ENCODE measurements around the gene RNF186.
"Not testable (repeated sequence)": the region's sequence is repeated elsewhere in the genome, so short reads cannot be mapped to it uniquely, and the experiment has no call there.

RNF186 gene

GRCh38 chr1:19828546-19828945, 13.5 kb upstream of the RNF186 start:
- no peak for TF ChIP-seq CTCF (conservative IDR thresholded peaks at IDR 0.05; ENCODE audit: control insufficient read depth, insufficient read depth, low read depth, low read length)
- peak; percentile 11 for DNase-seq (ENCODE audit: low read depth)
- H3K4me3 ChIP-seq (ENCODE audit: control insufficient read depth, low read depth, low read length), result no peak overlapping the region

- H3K4me3 ChIP-seq (ENCODE audit: control insufficient read depth, low read depth, low read length), result no peak overlapping the region
- no peak for DNase-seq (ENCODE audit: low read depth)
- TF ChIP-seq CTCF (conservative IDR thresholded peaks at IDR 0.05; ENCODE audit: control insufficient read depth, insufficient read depth, low read depth, low read length), result no peak
Measured at GRCh38 chr1:19825298-19825697, 10.2 kb upstream of the RNF186 start.

DNA sequence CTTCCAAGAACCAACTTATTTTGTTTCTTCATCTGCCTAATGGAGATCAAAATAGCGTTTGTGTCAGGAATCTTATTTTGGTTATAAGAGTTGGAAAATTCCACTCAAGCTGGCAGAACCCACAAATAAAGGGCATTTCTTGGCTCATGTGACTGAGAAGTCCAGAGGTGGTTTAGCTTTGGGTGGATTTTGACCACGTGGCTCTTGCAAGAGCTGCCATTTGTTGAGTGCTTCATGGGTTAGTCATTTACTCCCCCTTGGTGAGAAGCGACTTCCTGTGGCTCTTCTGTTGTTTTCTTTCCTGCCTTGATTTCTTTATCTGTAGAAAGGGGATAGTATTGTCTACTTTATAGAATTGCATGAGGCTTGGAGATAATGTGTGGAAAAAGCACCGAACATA, 9.5 kb upstream of the RNF186 start:
- H3K4me3 ChIP-seq (ENCODE audit: control insufficient read depth, low read depth, low read length), result no peak overlapping the region
- TF ChIP-seq CTCF (conservative IDR thresholded peaks at IDR 0.05; ENCODE audit: control insufficient read depth, insufficient read depth, low read depth, low read length), result no peak
- DNase-seq (ENCODE audit: low read depth), result peak; percentile 26

DNA sequence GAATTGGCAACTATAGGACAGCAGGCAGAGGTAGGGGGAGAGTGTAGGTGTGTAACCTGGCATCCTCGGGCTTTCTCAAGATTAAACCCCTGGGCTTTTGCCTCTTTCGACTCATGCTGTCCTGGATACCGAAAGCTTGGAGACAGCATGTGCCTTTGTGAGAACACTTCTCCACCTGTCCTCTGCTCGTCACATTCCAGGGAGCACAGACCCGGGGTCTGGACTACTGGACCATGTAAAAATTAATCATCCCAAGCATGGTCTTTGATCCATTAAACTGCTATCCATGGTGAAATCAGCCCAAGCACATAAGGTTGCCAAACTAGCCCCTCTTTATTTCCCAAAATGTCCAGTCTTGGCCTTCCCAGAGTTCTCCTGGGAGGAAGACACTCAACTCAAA, 9.0 kb upstream of the RNF186 start:
- no peak for TF ChIP-seq CTCF (conservative IDR thresholded peaks at IDR 0.05; ENCODE audit: control insufficient read depth, insufficient read depth, low read depth, low read length)
- DNase-seq (ENCODE audit: low read depth), result no peak
- no peak overlapping the region for H3K4me3 ChIP-seq (ENCODE audit: control insufficient read depth, low read depth, low read length)

- H3K4me3 ChIP-seq (ENCODE audit: control insufficient read depth, low read depth, low read length), result no peak overlapping the region
- no peak for DNase-seq (ENCODE audit: low read depth)
- TF ChIP-seq CTCF (conservative IDR thresholded peaks at IDR 0.05; ENCODE audit: control insufficient read depth, insufficient read depth, low read depth, low read length), result no peak
Measured at GRCh38 chr1:19819701-19820100, 4.6 kb upstream of the RNF186 start.

DNA sequence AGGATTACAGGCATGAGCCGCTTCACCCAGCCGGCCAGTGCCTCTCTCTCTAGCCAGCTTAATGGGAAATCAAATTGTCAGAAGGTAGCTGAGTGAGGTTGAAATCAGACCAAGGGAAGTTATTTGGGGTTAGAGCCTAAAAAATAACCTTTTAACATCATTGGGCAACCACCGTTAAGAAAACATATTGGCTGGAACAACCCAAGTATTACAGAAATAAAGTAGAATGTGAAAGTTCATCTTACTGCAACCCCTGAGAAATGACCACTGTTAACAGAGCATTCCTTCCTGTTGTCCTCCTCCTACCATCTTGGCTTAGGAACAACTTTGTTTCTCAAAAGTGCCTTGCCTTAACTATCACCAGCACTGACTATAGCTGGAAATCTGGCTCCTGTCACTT, 3.2 kb upstream of the RNF186 start:
- TF ChIP-seq CTCF (conservative IDR thresholded peaks at IDR 0.05; ENCODE audit: control insufficient read depth, insufficient read depth, low read depth, low read length), result no peak
- no peak for DNase-seq (ENCODE audit: low read depth)
- no peak overlapping the region for H3K4me3 ChIP-seq (ENCODE audit: control insufficient read depth, low read depth, low read length)

GRCh38 chr1:19817160-19817559, 2.1 kb upstream of the RNF186 start:
- DNase-seq (ENCODE audit: low read depth), result no peak
- no peak for TF ChIP-seq CTCF (conservative IDR thresholded peaks at IDR 0.05; ENCODE audit: control insufficient read depth, insufficient read depth, low read depth, low read length)
- no peak overlapping the region for H3K4me3 ChIP-seq (ENCODE audit: control insufficient read depth, low read depth, low read length)

GRCh38 chr1:19816737-19817086, 1.6 kb upstream of the RNF186 start:
- H3K4me3 ChIP-seq (ENCODE audit: control insufficient read depth, low read depth, low read length); DNase-seq (ENCODE audit: low read depth): not testable (repeated sequence)

Data from fibroblast of mammary gland (primary cell).